HG03095 (cell line): ENCODE measurements around the gene DYNLRB2.

Source experiments
- ATAC-seq: cut with Tn5 transposase; IDR thresholded peaks from one replicate; pipeline ENCODE4 v1.9.1; 2021; ENCODE audit warnings: moderate library complexity; ENCODE audit not compliant: unreplicated experiment

The DYNLRB2 gene

DNA sequence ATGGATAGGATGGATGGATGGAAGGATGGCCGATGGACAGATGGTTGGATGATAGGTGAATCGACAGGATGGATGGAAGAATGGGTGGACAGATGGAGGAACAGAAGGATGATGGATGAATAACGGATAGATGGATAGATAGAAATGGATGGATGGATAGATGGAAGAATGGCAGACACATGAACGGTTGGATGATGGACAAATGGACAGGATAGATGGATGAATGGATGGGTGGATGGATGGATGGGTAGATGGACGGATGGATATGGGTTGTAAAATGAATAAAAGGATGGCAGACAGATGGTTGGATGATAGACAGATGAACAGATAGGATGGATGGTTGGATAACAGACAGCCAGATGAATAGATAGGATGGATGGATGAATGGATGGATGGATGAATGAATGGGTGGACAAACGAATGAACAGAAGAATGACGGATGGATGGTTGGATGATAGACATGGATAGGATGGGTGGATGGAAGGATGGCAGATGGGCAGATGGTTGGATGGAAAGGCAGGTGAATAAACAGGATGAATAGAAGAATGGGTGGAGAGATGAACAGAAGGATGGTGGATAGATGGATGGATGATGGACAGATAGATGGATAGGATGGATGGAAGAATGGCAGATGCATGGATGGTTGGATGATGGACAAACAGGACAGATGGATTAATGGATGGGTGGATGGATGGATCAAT, 55.9 kb downstream of the DYNLRB2 start:
- ATAC-seq, result no peak

- no peak for ATAC-seq
Observed at GRCh38 chr16:80599466-80599865, 58.7 kb downstream of the DYNLRB2 start.
